ENCODE data around the gene TMEM95. TPM values are rescaled to one million over a fixed set of nuclear protein-coding genes. Genes with fewer than 3 reads are reported as not detected.
A peak's percentile ranks its signal among the peaks of the same experiment; 100 is the strongest.

Gene TMEM95
- total and polyA plus RNA-seq, 2 donors (not counting 1 experiment from before 2014, with no cell fraction given) = not detected

- H3K9me3 ChIP-seq (ENCODE audit: control insufficient read depth, insufficient read depth, low read depth, low read length) = no peaks in the 10 kb centered on the region
- no peak overlapping the region for H2AFZ ChIP-seq (ENCODE audit: low read length)
- H3K4me3 ChIP-seq (replicated peaks in 1 of 4; ENCODE audit: control extremely low read depth in 1 of 4, insufficient read depth in 1 of 4, low read depth in 3 of 4, low read length in 4 of 4) = peak overlapping the region in 1 of 4 experiments; percentile 25
- DNase-seq (ENCODE audit: low read depth in 2 of 2) = peak; percentile 52 to 63
- no peak overlapping the region for H3K4me2 ChIP-seq (ENCODE audit: extremely low read depth, insufficient read depth, low read length)
- no peak for TF ChIP-seq EZH2 (IDR thresholded peaks at IDR 0.05; ENCODE audit: low read length, missing control alignments)
- peak; percentile 62 to 73 for TF ChIP-seq CTCF (conservative IDR thresholded peaks at IDR 0.05 in 1 of 2, IDR thresholded peaks at IDR 0.05 in 1 of 2; ENCODE audit: low read depth in 1 of 2, low read length in 2 of 2)
- no peaks in the 10 kb centered on the region for H3K36me3 ChIP-seq (ENCODE audit: control insufficient read depth, insufficient read depth, low read length)
- H3K27ac ChIP-seq (ENCODE audit: insufficient read depth, low read length) = no peak overlapping the region
- no peak overlapping the region for H3K9ac ChIP-seq (ENCODE audit: insufficient read depth, low read length)
- no peaks in the 10 kb centered on the region for H3K27me3 ChIP-seq (ENCODE audit: control insufficient read depth, insufficient read depth, low read length)
- H3K4me1 ChIP-seq (ENCODE audit: control insufficient read depth, extremely low read depth, insufficient read depth, low read length) = peaks cover 15% of the 10 kb centered on the region
- peaks cover 15% of the 10 kb centered on the region for H3K79me2 ChIP-seq (ENCODE audit: control insufficient read depth, insufficient read depth, low read length)
- no peaks in the 10 kb centered on the region for H4K20me1 ChIP-seq (ENCODE audit: control insufficient read depth, extremely low read depth, insufficient read depth, low read length)
Measured at GRCh38 chr17:7356072-7356549, 1.2 kb downstream of the TMEM95 start.

- H3K4me3 ChIP-seq (replicated peaks in 1 of 4; ENCODE audit: control extremely low read depth in 1 of 4, insufficient read depth in 1 of 4, low read depth in 3 of 4, low read length in 4 of 4) = peak overlapping the region in 1 of 4 experiments; percentile 25
- no peak overlapping the region for H3K4me2 ChIP-seq (ENCODE audit: extremely low read depth, insufficient read depth, low read length)
- peaks cover 15% of the 10 kb centered on the region for H3K4me1 ChIP-seq (ENCODE audit: control insufficient read depth, extremely low read depth, insufficient read depth, low read length)
- H3K27ac ChIP-seq (ENCODE audit: insufficient read depth, low read length) = no peak overlapping the region
- peaks cover 14% of the 10 kb centered on the region for H3K79me2 ChIP-seq (ENCODE audit: control insufficient read depth, insufficient read depth, low read length)
- no peaks in the 10 kb centered on the region for H3K9me3 ChIP-seq (ENCODE audit: control insufficient read depth, insufficient read depth, low read depth, low read length)
- no peak overlapping the region for H3K9ac ChIP-seq (ENCODE audit: insufficient read depth, low read length)
- TF ChIP-seq EZH2 (IDR thresholded peaks at IDR 0.05; ENCODE audit: low read length, missing control alignments) (no peak), CTCF (conservative IDR thresholded peaks at IDR 0.05 in 1 of 2, IDR thresholded peaks at IDR 0.05 in 1 of 2; ENCODE audit: low read depth in 1 of 2, low read length in 2 of 2) (no peak)
- H3K27me3 ChIP-seq (ENCODE audit: control insufficient read depth, insufficient read depth, low read length) = no peaks in the 10 kb centered on the region
- H3K36me3 ChIP-seq (ENCODE audit: control insufficient read depth, insufficient read depth, low read length) = no peaks in the 10 kb centered on the region
- no peak for DNase-seq (ENCODE audit: low read depth in 2 of 2)
- H2AFZ ChIP-seq (ENCODE audit: low read length) = no peak overlapping the region
- H4K20me1 ChIP-seq (ENCODE audit: control insufficient read depth, extremely low read depth, insufficient read depth, low read length) = no peaks in the 10 kb centered on the region
Measured at GRCh38 chr17:7356756-7357155, 1.8 kb downstream of the TMEM95 start.

GRCh38 chr17:7357381-7357780, 2.4 kb downstream of the TMEM95 start:
- no peak for DNase-seq (ENCODE audit: low read depth in 2 of 2)
- H2AFZ ChIP-seq (ENCODE audit: low read length) = no peak overlapping the region

More at GRCh38 chr17:7357381-7357780, 2.4 kb downstream of the TMEM95 start:
- Histone ChIP-seq H4K20me1 (ENCODE audit: control insufficient read depth, extremely low read depth, insufficient read depth, low read length) (no peaks in the 10 kb centered on the region), H3K27ac (ENCODE audit: insufficient read depth, low read length) (no peak overlapping the region), H3K79me2 (ENCODE audit: control insufficient read depth, insufficient read depth, low read length) (peaks cover 12% of the 10 kb centered on the region), H3K9me3 (ENCODE audit: control insufficient read depth, insufficient read depth, low read depth, low read length) (no peaks in the 10 kb centered on the region), H3K36me3 (ENCODE audit: control insufficient read depth, insufficient read depth, low read length) (no peaks in the 10 kb centered on the region), H3K4me3 (replicated peaks in 1 of 4; ENCODE audit: control extremely low read depth in 1 of 4, insufficient read depth in 1 of 4, low read depth in 3 of 4, low read length in 4 of 4) (no peak overlapping the region), H3K4me1 (ENCODE audit: control insufficient read depth, extremely low read depth, insufficient read depth, low read length) (peaks cover 15% of the 10 kb centered on the region), H3K9ac (ENCODE audit: insufficient read depth, low read length) (no peak overlapping the region), H3K27me3 (ENCODE audit: control insufficient read depth, insufficient read depth, low read length) (no peaks in the 10 kb centered on the region), H3K4me2 (ENCODE audit: extremely low read depth, insufficient read depth, low read length) (no peak overlapping the region)
- TF ChIP-seq EZH2 (IDR thresholded peaks at IDR 0.05; ENCODE audit: low read length, missing control alignments) (no peak), CTCF (conservative IDR thresholded peaks at IDR 0.05 in 1 of 2, IDR thresholded peaks at IDR 0.05 in 1 of 2; ENCODE audit: low read depth in 1 of 2, low read length in 2 of 2) (no peak)
